ENCODE data around the gene WDR7.

Gene WDR7

GRCh38 chr18:57004366-57005121 is 353.4 kb downstream of the WDR7 start:
- no peak for DNase-seq

DNA sequence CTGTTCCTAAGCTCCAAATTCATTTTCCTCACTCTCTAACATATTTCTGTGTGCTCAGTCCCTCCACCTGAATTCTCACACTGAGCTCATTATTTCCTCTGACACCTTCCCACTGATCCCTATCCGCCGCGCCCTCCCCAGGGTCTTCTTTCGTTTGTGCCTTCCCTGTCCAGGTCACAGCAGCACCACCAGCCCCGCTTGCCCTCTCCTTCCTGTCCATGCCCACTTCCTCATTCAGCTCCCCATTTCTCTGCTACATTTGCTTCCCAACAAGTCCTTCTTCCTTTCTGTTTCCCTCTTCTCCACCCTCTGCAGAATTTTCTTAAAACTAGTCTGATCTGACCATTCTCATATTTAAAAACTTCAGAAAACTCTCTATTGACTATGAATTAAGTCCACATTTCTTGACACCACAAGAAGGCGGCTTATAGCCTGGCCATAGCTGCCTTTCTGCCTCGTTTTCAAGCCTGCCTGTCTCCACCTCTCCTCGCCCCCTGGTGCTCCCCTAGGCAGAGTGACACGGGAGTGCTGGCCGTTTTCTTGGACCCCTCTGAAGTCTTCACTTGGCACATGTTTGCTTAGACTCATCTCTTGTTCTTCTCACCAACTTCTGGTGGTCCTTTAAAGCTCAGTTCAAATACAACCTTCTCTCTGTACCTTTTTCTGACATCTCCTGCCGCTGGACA is 357.0 kb downstream of the WDR7 start:
- DNase-seq = no peak

DNA sequence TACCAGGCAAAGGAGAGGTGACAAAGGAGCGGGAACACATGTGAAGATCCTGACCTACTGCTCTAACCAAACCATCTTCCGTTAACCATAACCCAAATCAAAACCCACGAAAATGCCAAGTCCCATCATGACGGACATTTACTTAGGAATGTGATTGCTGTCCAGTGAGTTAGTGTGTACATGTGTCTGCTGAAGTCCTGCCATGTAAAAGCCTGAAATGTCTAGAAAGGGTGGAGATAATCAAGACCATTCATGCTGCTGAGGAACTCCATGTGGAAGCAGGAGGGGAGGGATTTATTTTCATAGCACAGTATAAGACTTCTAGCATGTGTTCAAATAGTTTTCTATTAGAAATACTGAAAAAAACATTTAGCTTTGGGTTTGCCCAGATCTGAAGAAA is 358.7 kb downstream of the WDR7 start:
- DNase-seq = no peak

- peak; percentile 65 to 81 for DNase-seq
Observed at GRCh38 chr18:57014772-57015413, 363.7 kb downstream of the WDR7 start.

DNA sequence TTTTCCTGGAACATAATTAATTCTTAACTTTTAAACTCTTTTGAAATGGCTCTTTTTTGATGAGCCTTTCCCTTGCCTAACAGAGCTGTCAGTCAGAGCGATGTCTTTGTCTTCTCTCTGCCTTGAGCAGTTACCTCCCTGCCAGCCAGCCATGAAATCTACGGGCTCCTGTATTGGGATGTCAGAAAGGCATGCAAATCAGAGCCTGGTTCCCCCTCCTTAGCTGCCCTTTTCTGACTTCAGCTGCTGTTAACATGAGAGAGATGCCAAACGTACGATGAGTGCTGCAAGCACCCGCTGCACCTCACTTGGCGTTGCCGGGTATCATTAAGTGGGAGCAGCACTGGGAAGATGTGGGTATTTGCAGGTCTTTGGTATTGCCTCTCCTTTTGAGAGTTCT is 364.3 kb downstream of the WDR7 start:
- DNase-seq = peak; percentile 25 to 44

DNA sequence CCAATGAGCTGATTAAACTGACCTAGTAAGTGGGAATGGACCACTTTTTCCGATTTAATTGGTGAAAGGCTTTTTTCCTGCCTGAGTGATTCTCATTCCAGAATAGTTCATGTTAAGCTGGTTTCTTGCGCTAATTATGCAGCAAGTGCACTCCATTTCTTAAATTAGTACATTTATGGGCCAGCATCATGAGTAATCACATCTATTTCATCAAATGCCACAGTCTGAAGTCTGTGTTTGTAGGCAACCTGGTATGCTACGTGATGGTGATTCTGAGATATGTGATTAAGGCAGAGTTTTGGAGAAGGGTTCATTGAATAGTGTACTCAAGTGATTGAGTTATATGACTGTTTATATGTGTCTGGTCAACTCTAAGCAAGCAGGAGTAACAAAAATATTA is 367.7 kb downstream of the WDR7 start:
- DNase-seq = no peak

DNA sequence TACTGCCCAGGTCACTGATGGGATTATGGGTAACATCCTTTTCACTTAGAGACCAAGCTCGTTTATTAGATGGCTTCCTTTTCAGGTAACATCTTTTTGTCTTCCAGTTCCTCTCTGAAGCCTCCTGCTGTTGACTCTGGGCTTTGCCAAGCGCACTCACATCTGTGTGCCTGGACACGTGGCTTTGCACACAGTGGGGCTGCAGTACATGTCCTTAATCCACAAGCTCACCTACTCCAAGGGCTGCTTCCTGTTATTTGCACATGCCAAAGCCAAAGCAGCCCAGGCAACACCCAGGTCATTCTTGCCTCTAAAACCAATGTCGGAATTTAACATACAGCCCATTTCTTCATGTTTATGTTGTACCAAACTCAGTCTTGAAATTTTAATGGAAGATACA is 371.6 kb downstream of the WDR7 start:
- DNase-seq = no peak

DNA sequence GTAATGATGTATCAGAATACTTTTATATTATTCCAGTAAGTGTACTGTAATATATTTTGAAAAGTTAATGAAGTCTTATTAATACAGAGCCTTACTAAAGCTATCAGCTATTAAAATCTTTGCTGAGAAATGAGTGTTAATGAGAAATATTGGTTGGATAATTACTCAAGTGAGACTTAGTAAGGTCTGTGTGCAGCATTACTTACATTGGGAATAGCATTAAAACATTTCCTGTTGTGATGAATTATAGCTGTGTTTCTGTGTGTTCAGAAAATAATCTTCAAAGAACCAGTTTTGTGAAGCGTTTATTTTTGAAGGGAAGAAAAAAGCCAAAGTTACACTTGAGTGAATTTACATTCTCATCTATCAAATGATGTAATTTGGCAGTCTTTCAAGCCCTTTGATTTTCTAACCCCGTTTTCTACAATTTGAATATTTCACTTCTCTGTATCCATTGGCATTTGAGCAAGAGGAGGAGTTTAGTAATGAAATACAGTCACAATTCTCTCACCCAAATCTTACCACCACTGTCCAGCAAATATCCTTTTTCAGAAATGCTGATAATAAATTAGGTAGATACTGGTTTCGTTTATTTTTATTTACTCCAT is 372.2 kb downstream of the WDR7 start:
- no peak for DNase-seq

DNA sequence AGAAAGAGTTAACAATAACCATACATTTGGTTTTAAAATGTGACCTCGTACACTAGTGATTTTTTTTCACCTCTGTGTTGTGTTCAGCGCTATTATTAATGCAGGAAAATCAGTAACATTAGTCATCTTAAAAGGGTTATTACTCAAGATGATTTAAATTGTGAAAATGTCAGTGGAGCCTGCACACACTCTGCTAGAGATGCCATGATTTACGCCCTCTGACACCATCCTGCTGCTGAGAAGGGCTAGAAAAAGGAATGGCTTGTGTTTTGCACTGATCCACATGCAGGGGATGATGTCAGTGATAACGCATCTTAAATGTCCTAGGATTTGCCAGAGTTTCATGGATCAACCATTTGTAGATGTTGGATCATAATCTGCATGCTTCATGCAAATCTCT is 374.4 kb downstream of the WDR7 start:
- DNase-seq = no peak

DNA sequence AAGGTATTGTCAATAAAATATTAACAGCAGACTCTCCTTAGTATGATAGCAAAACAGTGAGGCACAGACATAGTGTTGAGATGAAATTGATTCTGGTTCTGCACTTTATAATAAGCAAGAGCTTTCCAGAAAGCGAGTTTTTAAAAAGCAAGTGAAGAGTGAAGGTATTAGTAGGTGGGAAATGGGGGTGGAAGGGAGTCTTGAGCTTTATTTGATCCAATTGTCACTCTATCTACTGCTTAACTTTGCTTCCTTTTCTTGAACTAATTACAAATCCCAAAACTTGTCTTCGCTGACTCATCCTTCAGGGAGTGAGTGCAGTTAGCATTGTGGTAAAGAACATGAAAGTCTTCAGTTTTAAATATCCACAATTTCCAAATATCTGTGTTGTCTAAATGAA is 375.2 kb downstream of the WDR7 start:
- DNase-seq = no peak

GRCh38 chr18:57027190-57027708 is 376.1 kb downstream of the WDR7 start:
- peak; percentile 78 to 89 for DNase-seq

DNA sequence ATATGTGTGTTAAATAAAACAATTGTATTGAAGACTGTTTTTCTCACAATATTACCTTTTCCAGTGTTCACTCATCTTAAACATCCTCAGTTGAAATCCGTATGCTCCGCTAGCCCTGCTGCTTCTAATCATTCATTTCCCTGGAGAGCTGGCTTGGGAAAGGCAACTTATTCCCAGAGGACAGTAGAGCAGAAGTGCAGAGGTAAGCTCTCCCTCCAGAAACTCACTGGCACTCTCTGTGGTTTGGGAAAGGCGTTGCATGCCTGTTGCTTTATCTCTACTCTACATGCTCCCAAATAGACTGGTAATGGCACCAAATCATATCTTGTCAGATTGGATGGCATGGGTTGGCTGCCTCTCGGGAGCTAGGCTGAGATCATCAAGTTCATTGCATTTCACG is 378.6 kb downstream of the WDR7 start:
- peak; percentile 40 to 84 for DNase-seq

- DNase-seq = no peak
Observed at GRCh38 chr18:57030417-57030816, 379.3 kb downstream of the WDR7 start.

DNA sequence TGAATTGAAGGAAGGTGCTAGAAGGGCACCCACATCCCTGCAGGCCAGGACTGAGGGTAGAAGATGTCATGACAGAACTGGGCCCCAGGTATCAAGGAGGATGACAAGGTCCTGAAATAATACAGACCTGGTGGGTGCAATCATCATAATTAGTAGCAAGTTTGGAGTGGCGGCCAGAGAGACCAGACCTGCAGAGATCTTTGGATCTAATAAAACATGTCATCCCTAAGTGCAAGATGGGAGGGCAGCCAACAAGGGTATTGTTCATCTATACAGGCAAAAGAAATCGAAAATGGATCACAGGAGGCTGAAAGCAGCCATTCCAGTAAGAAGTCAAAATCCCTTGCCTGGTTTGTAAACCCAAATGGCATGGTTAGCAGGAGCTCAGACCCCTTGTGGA is 384.4 kb downstream of the WDR7 start:
- no peak for DNase-seq

- DNase-seq = no peak
Observed at GRCh38 chr18:57038395-57038794, 387.2 kb downstream of the WDR7 start.

DNA sequence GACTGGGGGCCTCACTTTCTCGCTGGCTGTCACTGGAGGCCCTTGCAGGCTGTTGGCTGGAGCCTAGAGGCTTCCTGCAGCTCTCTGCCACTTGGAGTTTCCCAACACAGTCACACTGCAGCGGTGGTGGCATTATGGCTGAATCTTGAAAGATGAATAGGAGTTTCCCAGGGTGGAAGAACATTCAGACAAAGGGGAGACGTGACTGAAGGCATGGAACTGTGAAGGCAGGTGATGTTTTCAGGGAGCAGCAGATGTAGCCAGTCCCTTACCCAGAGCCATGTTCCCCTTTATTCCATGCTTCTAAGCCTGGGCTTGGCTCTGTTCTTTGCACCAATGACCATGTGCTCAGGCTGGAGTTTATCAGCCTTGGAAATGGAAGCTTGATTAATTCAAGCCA is 389.0 kb downstream of the WDR7 start:
- DNase-seq = no peak

GRCh38 chr18:57043241-57043640 is 392.1 kb downstream of the WDR7 start:
- no peak for DNase-seq

DNA sequence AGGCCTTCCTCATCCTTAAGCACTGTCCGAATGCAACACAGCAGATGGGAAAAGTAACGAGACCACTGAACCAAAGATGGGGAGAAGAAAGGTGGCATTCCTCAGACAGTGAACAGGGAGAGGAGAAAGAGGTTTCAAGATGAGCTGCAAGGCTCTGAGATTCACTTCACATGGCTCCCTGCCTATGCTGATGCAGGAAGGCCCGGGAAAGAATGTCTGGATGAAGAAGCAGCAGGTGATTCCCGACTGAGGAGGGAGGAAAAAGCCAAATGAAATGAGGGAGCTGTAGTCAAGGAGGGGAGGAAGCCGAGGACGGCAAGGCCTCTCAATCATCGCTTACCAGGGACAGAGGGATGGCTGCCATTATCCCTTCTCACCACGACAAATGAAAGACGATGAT is 397.2 kb downstream of the WDR7 start:
- no peak for DNase-seq

- no peak for DNase-seq
Observed at GRCh38 chr18:57048859-57049258, 397.7 kb downstream of the WDR7 start.

DNA sequence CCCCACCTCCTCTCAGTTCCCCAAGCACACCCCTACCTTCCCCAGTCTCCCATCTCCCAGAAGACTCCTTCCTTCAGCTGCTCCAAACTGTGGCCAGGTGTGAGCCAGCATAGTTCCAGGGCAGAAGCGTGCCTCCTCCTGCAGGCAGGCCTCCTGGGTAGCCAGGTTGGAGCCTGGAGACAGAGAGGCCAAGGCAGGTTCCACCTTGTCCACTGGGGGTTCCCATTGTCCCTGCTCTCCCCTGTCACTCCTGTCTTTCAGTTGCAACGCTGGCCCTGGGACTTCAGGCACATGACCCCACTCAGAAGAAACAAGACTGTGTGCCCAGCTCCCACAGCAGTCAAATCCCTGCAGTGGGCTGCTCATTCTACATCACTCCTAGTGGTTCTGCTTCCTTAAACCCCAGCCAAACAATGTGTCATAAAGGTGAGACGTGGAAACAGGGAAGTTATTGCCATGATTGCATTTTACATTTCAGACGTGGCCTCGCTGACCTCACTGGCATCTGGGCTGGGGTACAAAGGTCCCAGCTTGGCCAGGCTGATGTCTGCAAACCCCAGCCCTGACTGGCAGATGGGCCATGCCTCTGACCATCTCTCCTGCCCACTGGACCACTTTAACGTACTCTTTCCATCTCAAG is 399.3 kb downstream of the WDR7 start:
- DNase-seq = no peak

- no peak for DNase-seq
Observed at GRCh38 chr18:57051021-57051656, 400.0 kb downstream of the WDR7 start.

- no peak for DNase-seq
Observed at GRCh38 chr18:57051657-57052044, 400.5 kb downstream of the WDR7 start.

GRCh38 chr18:57052173-57052572 is 401.0 kb downstream of the WDR7 start:
- DNase-seq = no peak
